ENCODE measurements around the gene TMEM191C. TPM values are rescaled to one million over a fixed set of nuclear protein-coding genes. Genes with fewer than 3 reads are reported as not detected.
"Not testable (repeated sequence)": the region's sequence is repeated elsewhere in the genome, so short reads cannot be mapped to it uniquely, and the experiment has no call there.

The TMEM191C gene
- total and polyA plus RNA-seq, 7 donors, result 0.01 to 0.34 (median 0.06) TPM; not detected in 3

DNA sequence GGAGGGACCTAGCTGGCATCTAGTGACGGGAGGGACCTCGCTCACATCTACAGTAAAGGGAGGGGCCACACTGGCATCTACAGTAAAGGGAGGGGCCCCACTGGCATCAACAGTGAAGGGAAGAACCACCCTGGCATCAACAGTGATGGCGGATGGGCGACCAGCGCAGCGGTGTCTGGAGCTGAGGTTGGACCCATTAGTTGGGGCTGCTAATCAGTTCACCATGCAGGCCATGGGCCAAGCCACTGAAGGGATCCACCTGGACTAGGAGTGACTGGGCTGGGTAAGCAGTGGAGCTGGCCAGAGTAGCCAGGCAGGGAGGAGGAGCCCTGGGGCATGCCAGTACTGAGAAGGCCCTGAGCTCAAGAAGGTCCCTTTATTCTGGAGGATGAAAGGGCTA, 23.4 kb downstream of the TMEM191C start:
- H3K27me3 ChIP-seq (ENCODE audit: insufficient read depth in 3 of 3, low read length in 2 of 3); ATAC-seq; H3K9me3 ChIP-seq; DNase-seq; H3K27ac ChIP-seq; H3K36me3 ChIP-seq (ENCODE audit: insufficient read depth in 1 of 2, low read depth in 1 of 2); intact Hi-C loops (cut with DNase I); H3K4me3 ChIP-seq; H3K4me1 ChIP-seq: not testable (repeated sequence)
- 98 to 100% (median 99%) methylated on average over 4 of the region's 6 CpGs for WGBS, 3 donors

GRCh38 chr22:21492271-21492670, 25.1 kb downstream of the TMEM191C start:
- H3K4me1 ChIP-seq; H3K27ac ChIP-seq; H3K9me3 ChIP-seq; H3K27me3 ChIP-seq (ENCODE audit: insufficient read depth in 3 of 3, low read length in 2 of 3); H3K36me3 ChIP-seq (ENCODE audit: insufficient read depth in 1 of 2, low read depth in 1 of 2); H3K4me3 ChIP-seq; intact Hi-C loops (cut with DNase I); DNase-seq: not testable (repeated sequence)
- peak in 1 of 4 donors; percentile 26 for ATAC-seq
- no CpG with 5 or more reads among the region's 8 CpGs for WGBS, 3 donors

DNA sequence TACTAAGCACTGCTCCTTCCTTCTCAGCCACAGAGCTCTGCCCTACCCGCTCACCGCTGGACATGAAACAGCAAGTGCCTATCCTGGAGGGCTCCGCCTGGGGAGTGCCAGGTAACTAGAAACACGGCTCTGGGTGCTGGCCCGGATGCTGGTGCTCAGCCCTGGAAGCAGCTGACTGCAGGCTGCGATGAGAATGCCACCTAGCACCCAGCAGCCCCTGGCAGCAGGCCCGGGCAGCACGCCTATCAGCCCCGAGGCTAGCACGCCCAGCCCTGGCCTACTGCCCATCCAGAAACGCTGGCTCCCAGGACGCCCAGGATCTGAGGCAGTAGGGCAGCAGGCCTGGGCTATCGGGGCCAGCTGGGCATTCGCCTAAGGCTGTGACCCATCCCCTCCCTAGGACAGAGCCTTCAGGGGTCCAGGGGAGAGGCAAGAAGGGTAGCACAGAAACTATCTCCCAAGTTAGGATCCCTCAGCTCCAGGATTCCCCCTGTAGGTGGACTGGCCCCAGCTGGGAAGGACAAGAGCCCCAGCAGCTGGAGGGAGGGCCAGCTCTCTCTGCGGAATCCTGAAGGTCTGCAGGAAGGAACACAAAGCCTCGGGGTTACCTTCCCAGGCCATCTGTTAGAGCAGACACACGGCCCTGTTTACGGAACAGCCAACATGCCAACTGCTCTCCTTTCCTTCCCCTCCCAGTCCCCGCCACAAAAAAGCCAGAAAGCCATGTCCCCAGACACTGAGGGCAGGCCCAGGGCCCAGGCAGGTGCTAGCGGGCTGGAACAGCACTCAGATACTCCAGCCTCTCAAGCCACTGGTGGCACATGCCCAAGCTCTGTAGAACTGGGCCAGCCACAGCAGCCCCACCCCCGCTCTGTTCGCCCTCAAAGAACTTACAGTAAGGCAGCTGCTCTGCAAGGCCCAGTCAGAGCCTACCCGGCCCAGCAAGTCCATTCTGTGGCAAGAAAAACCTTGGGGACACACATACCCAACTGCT, 26.9 kb downstream of the TMEM191C start:
- DNase-seq; H3K9me3 ChIP-seq; H3K27ac ChIP-seq; H3K4me3 ChIP-seq; H3K36me3 ChIP-seq (ENCODE audit: insufficient read depth in 1 of 2, low read depth in 1 of 2); H3K4me1 ChIP-seq; H3K27me3 ChIP-seq (ENCODE audit: insufficient read depth in 3 of 3, low read length in 2 of 3); intact Hi-C loops (cut with DNase I): not testable (repeated sequence)
- ATAC-seq, result peak; percentile 83 to 88 (median 87)
- no CpG with 5 or more reads among the region's 23 CpGs for WGBS, 3 donors

GRCh38 chr22:21497984-21498383, 30.8 kb downstream of the TMEM191C start:
- intact Hi-C loops (cut with DNase I); DNase-seq: not testable (repeated sequence)
- no CpG with 5 or more reads among the region's 4 CpGs for WGBS, 3 donors

DNA sequence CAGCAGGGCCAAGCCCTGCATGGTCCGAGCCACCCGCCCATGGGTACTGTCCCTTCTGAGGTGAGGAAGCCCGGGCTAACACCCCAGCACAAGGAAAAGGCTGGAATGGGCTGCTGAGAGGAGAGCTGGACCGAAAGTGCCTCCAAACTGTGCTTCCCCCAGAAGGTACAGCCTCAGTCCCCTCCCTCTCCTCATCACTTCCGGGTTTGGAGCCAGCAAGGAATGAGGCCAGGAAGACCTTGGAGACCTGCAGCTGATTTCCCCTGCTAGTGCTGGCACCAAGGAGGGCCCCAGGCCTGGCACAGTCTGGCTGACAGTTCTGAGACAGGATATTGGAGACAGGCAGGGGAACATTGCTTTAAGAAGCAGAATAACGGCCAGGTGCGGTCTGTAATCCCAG, 31.3 kb downstream of the TMEM191C start:
- H3K27ac ChIP-seq; H3K9me3 ChIP-seq; H3K27me3 ChIP-seq (ENCODE audit: insufficient read depth in 3 of 3, low read length in 2 of 3); H3K36me3 ChIP-seq (ENCODE audit: insufficient read depth in 1 of 2, low read depth in 1 of 2); DNase-seq; intact Hi-C loops (cut with DNase I); H3K4me3 ChIP-seq; ATAC-seq; H3K4me1 ChIP-seq: not testable (repeated sequence)
- no CpG with 5 or more reads among the region's 7 CpGs for WGBS, 3 donors

More at GRCh38 chr22:21497984-21498383, 30.8 kb downstream of the TMEM191C start:
- not testable (repeated sequence) for H3K9me3 ChIP-seq; H3K4me3 ChIP-seq; H3K4me1 ChIP-seq; H3K27ac ChIP-seq; H3K36me3 ChIP-seq (ENCODE audit: insufficient read depth in 1 of 2, low read depth in 1 of 2); H3K27me3 ChIP-seq (ENCODE audit: insufficient read depth in 3 of 3, low read length in 2 of 3)
- ATAC-seq, result peak; percentile 70 to 82 (median 76)

GRCh38 chr22:21499623-21500506, 32.7 kb downstream of the TMEM191C start:
- intact Hi-C loops (cut with DNase I), result not testable (repeated sequence)

DNA sequence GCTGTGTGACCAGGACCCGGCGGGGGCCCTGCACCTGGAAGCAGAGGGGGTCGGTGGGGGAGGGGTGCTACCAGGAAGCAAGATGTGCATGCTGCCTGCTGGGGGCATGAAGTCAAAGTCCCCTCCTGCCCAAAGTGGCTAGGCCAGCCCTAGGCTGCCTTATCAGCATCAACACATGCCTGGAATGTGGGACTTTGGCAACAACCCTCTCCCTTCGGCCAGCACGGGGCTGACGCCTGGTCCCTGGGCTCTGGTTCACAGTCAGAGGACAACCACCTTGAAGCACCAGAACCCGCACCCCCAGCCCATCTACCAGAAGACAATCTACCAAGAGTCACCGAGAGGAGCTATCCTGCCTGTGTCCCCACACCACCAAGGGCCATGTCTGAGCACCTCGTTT, 43.2 kb downstream of the TMEM191C start:
- H3K27me3 ChIP-seq (ENCODE audit: insufficient read depth in 3 of 3, low read length in 2 of 3); H3K36me3 ChIP-seq (ENCODE audit: insufficient read depth in 1 of 2, low read depth in 1 of 2); H3K9me3 ChIP-seq; ATAC-seq; DNase-seq; H3K4me3 ChIP-seq; H3K4me1 ChIP-seq; H3K27ac ChIP-seq; intact Hi-C loops (cut with DNase I): not testable (repeated sequence)
- no CpG with 5 or more reads among the region's 9 CpGs for WGBS, 3 donors

More at GRCh38 chr22:21499623-21500506, 32.7 kb downstream of the TMEM191C start:
- H3K4me1 ChIP-seq; H3K4me3 ChIP-seq; H3K9me3 ChIP-seq; H3K27ac ChIP-seq; H3K36me3 ChIP-seq (ENCODE audit: insufficient read depth in 1 of 2, low read depth in 1 of 2); H3K27me3 ChIP-seq (ENCODE audit: insufficient read depth in 3 of 3, low read length in 2 of 3); DNase-seq; ATAC-seq: not testable (repeated sequence)
- WGBS, 3 donors, result no CpG with 5 or more reads among the region's 16 CpGs

DNA sequence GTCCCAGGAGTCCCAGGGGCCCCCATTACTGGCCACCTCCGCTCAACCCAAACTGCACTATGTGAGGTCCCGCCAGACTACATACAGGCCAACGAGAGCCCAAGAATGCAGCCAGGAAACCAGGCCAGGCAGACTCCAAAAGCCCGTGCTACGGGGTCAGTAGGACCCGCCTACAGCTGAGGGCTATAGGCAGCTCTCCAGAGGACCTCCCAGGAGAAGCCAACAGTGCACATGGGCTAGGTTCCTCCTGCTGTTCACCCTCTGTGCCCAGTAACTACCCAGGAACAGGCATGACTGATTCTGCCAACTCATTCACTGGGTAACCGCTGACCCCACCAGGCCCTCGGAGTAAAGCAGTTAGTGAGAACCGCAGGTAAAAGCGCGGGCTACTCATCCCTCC, 44.8 kb downstream of the TMEM191C start:
- 80 to 96% (median 94%) methylated on average over 1 to 5 of the region's 11 CpGs for WGBS, 3 donors
- H3K36me3 ChIP-seq (ENCODE audit: insufficient read depth in 1 of 2, low read depth in 1 of 2); H3K27ac ChIP-seq; H3K9me3 ChIP-seq; intact Hi-C loops (cut with DNase I); H3K27me3 ChIP-seq (ENCODE audit: insufficient read depth in 3 of 3, low read length in 2 of 3); H3K4me1 ChIP-seq; ATAC-seq; DNase-seq; H3K4me3 ChIP-seq: not testable (repeated sequence)

GRCh38 chr22:21514117-21514516, 46.9 kb downstream of the TMEM191C start:
- H3K9me3 ChIP-seq; intact Hi-C loops (cut with DNase I): not testable (repeated sequence)

DNA sequence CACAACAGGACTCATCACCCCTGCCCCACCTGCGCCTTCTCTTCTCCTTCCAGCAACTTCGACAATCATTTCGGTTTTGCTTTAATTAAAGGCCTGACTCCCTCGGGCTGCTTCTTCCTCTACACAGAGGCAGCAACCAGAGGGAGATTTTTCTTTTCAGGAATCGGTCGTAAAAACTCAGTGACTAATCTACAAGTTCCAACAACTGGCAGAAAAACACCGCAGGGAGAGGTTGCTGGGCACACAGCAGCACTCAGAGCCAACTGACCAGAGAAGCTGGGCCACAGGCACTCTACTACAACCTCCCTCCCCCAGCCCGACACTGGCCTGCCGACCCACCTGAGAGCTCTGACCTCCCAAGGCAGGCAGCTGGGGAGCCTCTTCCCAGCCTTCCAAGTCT, 48.0 kb downstream of the TMEM191C start:
- H3K27me3 ChIP-seq (ENCODE audit: insufficient read depth in 3 of 3, low read length in 2 of 3); H3K36me3 ChIP-seq (ENCODE audit: insufficient read depth in 1 of 2, low read depth in 1 of 2); H3K4me1 ChIP-seq; ATAC-seq; H3K27ac ChIP-seq; DNase-seq; intact Hi-C loops (cut with DNase I); H3K9me3 ChIP-seq; H3K4me3 ChIP-seq: not testable (repeated sequence)
- WGBS, 3 donors, result no CpG with 5 or more reads among the region's 9 CpGs

More at GRCh38 chr22:21514117-21514516, 46.9 kb downstream of the TMEM191C start:
- not testable (repeated sequence) for H3K27ac ChIP-seq; H3K4me3 ChIP-seq; H3K27me3 ChIP-seq (ENCODE audit: insufficient read depth in 3 of 3, low read length in 2 of 3); ATAC-seq; H3K36me3 ChIP-seq (ENCODE audit: insufficient read depth in 1 of 2, low read depth in 1 of 2); H3K4me1 ChIP-seq; DNase-seq
- WGBS, 3 donors, result 79% methylated on average over 1 of the region's 12 CpGs; no CpG with 5 or more reads in 2 of the 3 donors

- ATAC-seq, result peak in 1 of 4 donors; percentile 6
- WGBS, 3 donors, result no CpG with 5 or more reads among the region's 22 CpGs
- intact Hi-C loops (cut with DNase I), result not testable (repeated sequence)
Measured at GRCh38 chr22:21516522-21516921, 49.3 kb downstream of the TMEM191C start.

More at GRCh38 chr22:21516522-21516921, 49.3 kb downstream of the TMEM191C start:
- H3K27ac ChIP-seq; H3K9me3 ChIP-seq; DNase-seq; H3K4me1 ChIP-seq; H3K36me3 ChIP-seq (ENCODE audit: insufficient read depth in 1 of 2, low read depth in 1 of 2); H3K4me3 ChIP-seq; H3K27me3 ChIP-seq (ENCODE audit: insufficient read depth in 3 of 3, low read length in 2 of 3): not testable (repeated sequence)

All from psoas muscle (tissue), 8 donors.